Erythroblast (primary cell): ENCODE results near the gene SYDE1.

Experiments used
- GATA1 ChIP-seq: IDR thresholded peaks from 2 replicates; pipeline ENCODE4 v1.6.1; 2011; ENCODE audit warnings: low read depth, mild to moderate bottlenecking, control low read depth, low read length, moderate library complexity
- POLR2A ChIP-seq: IDR thresholded peaks from 2 replicates; pipeline ENCODE4 v1.6.1; 2011; ENCODE audit warnings: mild to moderate bottlenecking, low read length

- TF ChIP-seq POLR2A = no peak
- no peak for TF ChIP-seq GATA1
Observed at GRCh38 chr19:15114153-15114540, 6.9 kb downstream of the SYDE1 start.
